ENCODE measurements around the gene PTPRJ.

DNA sequence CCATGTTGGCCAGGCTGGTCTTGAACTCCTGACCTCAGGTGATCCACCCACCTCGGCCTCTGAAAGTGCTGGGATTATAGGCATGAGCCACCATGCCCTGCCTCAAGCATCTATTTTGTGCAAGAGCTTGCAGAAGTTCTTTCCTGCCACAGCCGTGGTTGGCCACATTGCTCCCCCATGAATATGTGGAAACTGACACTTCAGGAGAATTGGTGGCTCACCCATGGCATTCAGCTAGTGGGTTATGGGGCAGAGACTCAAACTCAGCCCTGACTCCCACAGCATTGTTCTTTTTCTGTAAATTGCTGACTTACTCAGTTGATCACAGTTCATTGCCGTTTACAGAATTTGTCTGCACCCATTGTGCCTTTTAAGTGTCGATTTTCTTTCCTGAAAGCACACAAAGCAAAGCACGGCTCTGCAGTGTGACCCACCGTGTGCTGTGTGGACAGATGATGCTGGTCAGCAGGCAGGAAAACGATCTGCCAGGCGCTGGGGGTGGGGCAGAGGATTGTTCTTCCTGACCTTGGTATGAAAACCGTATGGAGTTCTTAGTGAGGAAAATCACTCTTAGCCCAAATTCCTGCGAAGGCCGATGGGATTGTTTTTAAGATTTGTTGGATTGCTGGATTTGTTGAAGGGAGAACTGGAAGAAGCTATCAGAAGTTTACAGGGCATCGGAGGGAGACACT lies 115.6 kb downstream of the PTPRJ start:
- TF ChIP-seq, protein P1, sequence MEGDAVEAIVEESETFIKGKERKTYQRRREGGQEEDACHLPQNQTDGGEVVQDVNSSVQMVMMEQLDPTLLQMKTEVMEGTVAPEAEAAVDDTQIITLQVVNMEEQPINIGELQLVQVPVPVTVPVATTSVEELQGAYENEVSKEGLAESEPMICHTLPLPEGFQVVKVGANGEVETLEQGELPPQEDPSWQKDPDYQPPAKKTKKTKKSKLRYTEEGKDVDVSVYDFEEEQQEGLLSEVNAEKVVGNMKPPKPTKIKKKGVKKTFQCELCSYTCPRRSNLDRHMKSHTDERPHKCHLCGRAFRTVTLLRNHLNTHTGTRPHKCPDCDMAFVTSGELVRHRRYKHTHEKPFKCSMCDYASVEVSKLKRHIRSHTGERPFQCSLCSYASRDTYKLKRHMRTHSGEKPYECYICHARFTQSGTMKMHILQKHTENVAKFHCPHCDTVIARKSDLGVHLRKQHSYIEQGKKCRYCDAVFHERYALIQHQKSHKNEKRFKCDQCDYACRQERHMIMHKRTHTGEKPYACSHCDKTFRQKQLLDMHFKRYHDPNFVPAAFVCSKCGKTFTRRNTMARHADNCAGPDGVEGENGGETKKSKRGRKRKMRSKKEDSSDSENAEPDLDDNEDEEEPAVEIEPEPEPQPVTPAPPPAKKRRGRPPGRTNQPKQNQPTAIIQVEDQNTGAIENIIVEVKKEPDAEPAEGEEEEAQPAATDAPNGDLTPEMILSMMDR (IDR thresholded peaks at IDR 0.05): no peak
- no peak for TF ChIP-seq POLR2A (IDR thresholded peaks at IDR 0.05)

All from right lobe of liver (tissue), 4 donors.